Stimulated activated CD4-positive, alpha-beta T cell treated with anti-CD3 and anti-CD28 coated beads, Interleukin-12 subunit alpha, Interleukin-12 subunit beta, amount 100 ng/mL, for 24 hours (primary cell): ENCODE measurements around the gene RSPH1.
A peak's percentile ranks its signal among the peaks of the same experiment; 100 is the strongest.

Experiments used
- DNase-seq, 2 experiments: peaks; one replicate each; pipeline ENCODE4 v3.0.0-alpha.2; 2020; ENCODE audit warnings: low read depth in 2 of 2

Gene RSPH1

DNA sequence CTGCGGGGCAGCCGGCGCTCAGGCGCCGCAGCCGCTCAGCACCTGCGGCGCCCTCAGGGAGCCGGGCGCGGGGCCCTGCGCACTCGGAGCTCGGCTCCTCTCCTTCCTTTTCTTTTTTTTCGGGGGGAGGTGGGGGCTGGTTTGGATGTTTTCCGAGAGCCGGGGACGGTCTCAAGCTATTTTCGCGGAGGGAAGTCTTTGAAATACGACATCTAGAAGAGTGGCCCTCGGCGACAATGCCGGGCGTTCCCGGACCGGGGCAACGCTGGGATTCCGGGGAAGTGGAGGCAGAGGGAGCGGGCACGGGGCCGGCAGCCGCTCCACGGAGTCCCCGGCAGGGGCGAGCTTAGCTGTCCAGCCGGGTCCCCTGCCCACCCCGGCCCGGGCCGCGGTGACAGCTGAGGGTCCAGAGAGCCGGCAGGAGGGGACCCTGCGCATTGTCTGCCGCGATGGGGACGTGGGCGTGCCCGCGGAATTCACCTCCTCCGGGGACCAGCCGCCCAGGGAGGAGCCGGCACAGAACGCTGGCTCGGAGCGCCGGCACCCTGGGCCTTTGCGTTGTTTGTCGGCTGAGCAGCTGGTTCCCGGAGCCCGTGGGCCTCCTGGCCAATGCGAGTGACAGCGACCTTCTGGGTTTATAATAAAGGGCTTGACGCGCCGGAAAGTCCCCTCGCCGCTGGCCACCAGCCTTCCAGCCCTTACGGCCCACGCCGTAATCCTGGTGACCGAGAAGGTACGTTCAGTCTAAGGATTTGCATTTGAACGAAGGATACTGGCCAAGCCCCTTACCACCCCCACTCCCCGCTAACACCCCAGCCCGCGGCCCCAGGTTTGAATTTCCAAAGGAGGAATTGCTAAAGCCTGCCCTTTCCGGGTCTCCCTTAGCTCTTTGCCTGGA lies 18.2 kb upstream of the RSPH1 start:
- peak; percentile 21 to 63 for DNase-seq

- peak in 1 of 2 experiments; percentile 24 for DNase-seq
Measured at GRCh38 chr21:42513151-42513984, 17.3 kb upstream of the RSPH1 start, which contains the start of gene SLC37A1. SLC37A1 (plus strand) TSS chr21:42513852; CDS start chr21:42518455, 4,603 bp downstream.

DNA sequence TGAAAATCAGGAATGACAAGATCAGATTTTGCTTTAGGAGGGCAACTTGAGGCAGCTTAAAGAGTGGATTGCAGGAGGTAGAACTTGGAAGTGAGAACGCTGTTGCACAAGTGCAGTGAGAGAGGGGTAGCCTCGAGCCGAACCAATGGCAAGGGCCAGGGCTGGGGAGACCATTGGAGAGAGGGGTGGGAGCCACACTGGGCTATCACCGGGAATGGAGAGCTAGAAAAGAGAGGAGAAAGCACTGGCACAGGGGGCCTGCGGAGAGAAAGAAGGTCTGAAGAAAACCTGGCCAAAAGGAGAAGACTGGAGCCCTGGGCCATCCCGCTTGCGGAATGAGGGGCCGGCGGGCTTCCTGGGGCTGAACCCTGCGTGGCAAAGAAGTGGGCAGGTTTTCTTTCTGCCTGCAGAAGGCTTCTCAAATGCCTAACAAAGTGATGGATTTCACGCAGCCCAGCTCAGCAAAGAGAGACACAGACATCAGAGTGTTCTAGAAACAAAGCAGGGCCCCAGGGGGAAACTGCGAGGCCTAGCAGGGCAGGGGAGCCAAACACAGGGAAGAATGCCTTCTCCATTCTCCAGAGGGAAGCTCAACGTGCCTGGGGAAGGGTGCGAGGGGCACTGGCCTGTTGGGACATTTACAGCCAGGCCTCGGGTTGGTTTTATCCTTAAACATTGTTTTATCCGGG lies 16.5 kb upstream of the RSPH1 start:
- DNase-seq, result no peak

DNA sequence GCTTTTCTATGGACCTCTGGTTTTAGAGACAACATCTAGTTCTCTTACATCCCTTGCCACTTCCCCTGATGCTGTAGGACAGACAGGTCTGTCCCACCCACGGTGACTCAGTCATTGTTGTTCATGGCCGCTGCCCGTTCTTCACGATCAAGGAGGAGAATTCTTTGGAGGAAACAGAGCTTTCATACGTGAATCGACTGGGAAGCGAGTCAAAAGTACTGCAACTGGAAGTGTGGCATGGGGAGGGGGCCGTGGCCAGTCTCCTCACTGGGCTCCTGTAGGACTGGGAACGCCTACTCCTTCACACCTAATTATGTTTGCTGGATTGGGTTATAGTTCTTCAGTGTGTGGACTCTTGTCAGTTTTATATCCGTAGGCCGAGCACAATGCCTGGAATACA lies 13.2 kb upstream of the RSPH1 start:
- DNase-seq, result no peak

- DNase-seq, result no peak
Measured at GRCh38 chr21:42508371-42508770, 12.3 kb upstream of the RSPH1 start.

DNA sequence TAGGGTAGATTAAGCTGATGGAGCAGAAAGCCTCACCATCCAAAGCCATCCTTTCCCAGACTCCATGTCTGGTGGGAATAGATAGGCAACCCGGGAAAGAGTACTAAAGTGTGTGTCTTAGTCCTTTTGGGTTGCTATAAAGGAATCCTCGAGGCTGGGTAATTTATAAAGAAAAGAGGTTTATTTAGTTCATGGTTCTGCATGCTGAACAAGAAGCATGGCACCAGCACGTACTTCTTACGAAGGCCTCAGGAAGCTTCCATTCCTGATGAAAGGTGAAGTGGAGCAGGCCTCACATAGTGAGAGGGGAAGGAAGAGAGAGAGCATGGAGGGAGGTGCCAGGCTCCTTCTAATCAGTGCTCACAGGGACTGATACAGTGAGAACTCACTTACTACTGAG lies 11.4 kb upstream of the RSPH1 start:
- DNase-seq, result no peak

- DNase-seq, result no peak
Measured at GRCh38 chr21:42505090-42505726, 9.2 kb upstream of the RSPH1 start.

DNA sequence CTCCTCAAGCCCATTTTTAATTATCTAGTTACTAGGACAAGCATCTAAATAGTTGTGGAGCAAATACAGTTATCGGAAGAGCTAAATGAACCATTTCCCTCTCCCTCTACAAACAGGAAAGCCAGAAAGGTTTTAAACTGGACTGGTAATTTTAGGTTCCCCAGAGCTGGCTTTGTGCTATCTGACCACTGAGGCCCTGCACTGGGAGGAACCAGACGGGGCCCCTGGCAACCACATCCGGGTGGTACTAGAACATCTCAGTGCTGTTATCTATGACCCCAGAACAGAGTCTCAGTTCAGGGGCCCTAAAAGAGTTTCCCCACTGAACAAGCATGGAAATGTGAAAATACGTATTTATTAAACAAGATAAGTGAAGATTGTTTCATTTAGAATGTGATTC lies 7.7 kb upstream of the RSPH1 start:
- DNase-seq, result no peak

DNA sequence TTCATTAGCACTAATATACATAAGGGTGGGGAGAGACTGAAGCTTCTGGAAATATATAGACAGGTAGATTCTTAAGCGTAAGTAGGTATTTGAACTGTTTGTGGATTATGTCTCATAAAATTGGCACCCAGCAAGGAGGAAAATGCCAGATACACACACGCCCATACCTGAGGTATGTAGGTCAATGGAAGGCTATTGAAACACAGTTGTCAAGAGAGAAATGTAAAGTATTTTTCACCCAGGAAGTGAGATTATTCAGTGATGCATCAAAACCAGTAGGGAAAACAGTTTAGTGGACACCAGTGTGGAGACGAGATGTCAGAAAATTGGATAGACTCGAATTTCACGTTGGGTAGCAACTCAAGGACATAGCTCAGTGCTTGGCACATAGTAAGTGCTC lies 4.7 kb upstream of the RSPH1 start:
- DNase-seq, result no peak

DNA sequence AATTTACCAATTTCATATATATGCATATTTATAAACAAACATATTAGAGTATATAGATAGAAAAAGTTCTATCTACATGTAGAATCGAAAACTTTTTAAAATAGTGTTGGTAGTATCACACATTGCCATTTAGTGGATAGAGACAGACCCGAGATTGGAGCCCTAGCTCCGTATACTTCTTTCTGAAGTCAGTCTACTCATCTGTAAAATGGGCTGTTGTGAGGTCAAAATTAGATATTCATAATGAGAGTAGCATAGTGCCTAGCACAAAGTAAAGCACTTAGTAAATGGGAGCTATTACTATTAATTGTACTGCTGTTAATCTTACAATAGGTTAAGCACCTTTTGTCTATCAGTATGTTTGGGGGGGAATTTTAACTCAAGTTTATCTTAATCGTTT lies 4.2 kb upstream of the RSPH1 start:
- DNase-seq, result no peak

DNA sequence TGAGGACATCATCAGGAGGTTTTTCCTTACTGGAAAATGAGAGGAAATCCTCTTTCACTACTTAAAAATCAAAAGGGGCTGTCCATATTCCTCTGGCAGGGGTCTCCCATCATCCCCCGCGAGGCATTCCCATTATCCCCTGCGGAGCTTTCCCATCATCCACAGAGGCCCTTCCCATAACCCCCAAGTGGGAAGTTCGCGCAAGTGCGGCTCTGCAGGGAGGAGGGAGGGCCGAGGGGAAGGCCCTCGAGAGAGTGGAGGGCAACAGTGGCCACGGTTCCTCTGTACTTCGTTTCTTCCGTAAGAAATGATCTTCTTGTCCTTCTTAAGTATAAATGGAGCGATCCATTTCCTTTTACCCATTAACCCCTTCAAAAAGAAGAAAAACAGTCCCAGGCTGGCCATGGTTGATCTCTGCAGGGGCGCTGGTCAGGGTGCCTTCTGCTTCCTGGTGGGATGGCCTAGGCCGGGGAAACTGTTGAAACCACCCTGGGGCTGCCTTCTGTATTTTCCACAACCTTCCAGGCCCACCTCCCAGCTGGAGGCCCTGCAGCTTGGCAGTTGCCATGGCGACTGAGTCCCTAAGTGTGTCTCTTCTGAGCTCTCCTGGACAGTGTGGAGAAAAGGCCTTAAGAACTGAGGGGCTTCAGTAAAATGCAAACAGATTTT lies 3.6 kb upstream of the RSPH1 start:
- no peak for DNase-seq

GRCh38 chr21:42498012-42498411 lies 2.0 kb upstream of the RSPH1 start:
- DNase-seq, result no peak

DNA sequence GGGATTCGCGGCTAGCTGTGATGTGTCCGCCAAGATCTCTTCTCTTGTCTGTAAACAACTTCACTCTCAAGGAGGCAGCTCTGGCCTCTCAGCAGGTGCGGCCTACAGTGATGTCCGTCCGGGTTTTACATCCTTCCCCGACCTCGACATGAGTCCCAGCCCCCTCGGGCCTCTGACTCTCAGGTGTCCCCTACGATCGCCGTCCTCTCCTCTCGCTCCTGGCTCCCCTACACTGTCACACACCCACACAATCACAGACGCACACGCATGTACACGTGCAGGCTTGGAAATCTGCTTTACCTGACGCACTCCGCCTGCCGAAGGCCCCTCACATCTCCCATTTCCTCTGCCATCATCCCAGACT lies 797 bp upstream of the RSPH1 start:
- no peak for DNase-seq

DNA sequence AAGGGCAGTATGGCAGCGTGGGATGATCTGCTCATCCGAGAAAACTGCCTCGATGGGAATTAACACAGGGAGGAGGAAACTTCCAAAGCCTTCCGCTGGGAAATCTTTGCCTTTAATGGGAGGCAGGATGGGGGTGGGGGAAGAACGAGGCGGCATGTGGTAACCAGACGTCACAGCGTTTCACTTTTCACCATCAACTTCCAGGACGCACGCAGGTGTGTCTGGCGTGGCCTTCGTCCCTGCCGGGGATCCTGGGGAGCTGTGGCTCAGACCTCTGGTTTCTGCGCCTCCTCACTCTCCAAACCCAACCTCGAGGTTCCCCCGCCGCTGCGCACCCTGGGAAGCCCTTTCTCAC lies 282 bp downstream of the RSPH1 start:
- DNase-seq, result no peak

DNA sequence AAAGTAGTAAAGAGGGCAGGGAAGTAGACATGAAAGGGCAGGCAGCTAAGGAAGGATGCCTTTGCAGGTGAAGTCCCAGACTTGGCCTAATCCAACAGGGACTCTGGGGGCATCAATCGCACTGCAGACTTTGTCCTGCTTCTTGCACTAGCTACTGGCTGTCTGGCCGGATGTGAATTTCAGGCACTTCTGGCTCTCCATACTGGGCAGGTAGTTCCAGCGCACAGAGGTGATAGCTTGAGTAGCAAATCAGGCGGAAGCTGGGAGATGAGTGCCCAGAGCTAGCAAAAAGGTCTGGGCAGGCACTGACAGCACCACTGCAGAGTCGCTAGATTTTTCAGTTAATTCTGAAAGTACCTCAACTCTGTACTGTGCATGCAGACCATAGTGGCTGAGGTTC lies 997 bp downstream of the RSPH1 start:
- no peak for DNase-seq

DNA sequence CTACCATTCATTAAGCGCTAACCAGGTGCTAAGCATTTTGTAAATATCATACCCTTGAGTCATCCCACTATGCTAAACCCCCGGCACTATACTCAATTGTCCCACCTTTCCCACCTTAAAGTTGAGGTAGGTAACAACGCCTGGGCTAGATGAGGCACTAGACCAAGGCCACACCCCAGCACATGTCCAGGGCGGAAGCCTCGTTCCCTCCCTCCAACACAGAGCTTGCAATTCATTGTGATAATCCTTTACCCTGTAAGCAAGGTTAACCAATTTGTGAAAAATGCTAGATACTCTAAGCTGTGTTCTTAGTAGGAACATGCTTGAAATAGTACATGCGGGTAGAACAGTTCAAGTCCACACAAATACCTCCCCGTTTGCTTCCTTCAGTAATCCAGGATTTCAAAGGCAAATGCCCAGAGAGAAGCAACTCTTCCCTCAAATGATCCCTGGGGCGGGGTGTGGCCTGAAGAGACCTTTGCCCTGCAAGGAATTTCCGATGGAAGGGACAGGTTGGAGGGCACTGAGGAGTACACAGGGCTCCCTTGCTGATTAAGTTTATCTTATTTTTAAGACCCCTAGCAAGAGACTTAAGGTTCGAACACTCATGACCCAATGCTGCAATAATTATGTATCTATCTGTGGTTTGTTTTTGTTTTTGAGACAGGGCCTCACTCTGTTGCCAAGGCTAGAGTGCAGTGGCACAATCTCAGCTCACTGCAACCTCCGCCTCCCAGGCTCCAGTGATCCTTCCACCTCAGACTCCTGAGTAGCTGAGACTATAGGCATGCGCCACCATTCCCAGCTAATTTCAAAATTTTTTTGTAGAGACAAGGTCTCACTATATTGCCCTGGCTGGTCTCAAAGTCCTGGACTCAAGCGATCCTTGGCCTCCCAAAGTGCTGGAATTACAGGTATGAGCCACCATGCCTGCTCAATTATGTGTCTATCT lies 2.6 kb downstream of the RSPH1 start:
- DNase-seq, result no peak

DNA sequence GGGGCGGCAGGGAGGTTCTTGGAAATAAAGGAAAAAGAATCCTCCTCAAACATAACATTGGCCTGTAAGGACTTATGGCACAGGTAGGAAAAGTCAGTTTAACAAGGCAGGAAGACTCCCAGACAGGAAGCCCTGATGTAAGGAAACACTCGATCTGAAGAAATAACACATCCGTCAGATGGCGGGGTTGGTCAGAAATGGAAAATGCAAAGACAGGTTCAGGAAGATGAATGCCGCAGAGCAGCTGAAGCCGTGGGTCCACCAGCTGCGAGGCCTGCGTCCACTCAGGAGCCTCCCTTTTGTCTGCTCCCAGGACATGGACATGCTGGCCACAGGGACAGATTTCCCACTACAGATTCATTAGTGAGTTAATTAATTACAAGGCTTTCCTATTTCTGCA lies 3.8 kb downstream of the RSPH1 start:
- DNase-seq, result no peak

DNA sequence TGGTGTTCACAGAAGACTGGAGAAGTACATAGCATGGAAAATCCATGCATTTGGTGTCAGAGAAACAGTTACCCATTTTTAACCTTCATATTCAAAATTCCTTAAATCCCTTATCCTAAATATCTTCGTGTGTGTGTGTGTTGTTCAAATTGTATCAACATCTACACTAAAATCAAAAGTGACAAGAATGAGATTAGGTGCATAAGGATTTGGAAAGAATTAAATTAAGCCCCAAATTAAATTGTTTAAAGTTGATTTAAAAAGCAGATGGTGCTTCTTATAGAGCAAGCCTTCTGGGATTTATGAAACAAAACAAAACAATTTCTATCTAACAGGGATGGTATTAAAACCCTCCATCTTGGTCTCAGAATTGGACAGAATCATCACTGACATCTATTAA lies 4.7 kb downstream of the RSPH1 start:
- no peak for DNase-seq

GRCh38 chr21:42490720-42491119 lies 5.3 kb downstream of the RSPH1 start:
- no peak for DNase-seq

DNA sequence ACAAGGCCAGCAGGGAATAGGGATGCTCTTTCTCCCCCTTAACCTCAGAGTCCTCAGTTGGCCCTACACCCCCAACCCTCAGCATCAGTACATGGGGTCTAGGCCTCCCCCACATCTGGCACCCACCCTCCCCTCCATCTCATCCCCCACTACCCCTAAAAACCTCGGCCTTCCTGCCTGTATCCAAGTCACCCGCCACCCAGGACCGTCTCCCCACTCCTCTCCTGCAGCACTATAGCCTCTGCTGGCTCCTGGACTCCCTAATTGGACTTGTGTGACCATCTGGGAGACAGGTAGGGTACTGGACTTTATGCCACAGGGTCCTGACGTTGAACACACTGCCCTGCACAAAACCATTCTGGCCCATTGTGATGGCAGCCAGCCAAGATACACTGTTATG lies 6.0 kb downstream of the RSPH1 start:
- no peak for DNase-seq
